Osteocyte (in vitro differentiated cells): ENCODE data around the gene PHF21B. TPM values are rescaled to one million over a fixed set of nuclear protein-coding genes. Genes with fewer than 3 reads are reported as not detected.

Source experiments
- DNase-seq: peaks from one replicate; pipeline ENCODE4 v3.0.0; 2021; ENCODE audit warnings: mixed read lengths; ENCODE audit not compliant: unreplicated experiment; ENCODE audit errors: extremely low spot score
- H3K27ac Mint-ChIP-seq: one replicate; pipeline ENCODE4 v1.8.0; 2021; ENCODE audit warnings: mild to moderate bottlenecking, mixed read lengths; ENCODE audit not compliant: unreplicated experiment
- H3K27me3 Mint-ChIP-seq: one replicate; pipeline ENCODE4 v1.8.0; 2021; ENCODE audit warnings: mixed read lengths; ENCODE audit not compliant: unreplicated experiment
- H3K36me3 Mint-ChIP-seq: one replicate; pipeline ENCODE4 v1.8.0; 2021; ENCODE audit warnings: mixed read lengths; ENCODE audit not compliant: unreplicated experiment
- H3K4me1 Mint-ChIP-seq: one replicate; pipeline ENCODE4 v1.8.0; 2021; ENCODE audit warnings: mixed read lengths; ENCODE audit not compliant: unreplicated experiment
- H3K4me3 Mint-ChIP-seq: one replicate; pipeline ENCODE4 v1.8.0; 2021; ENCODE audit warnings: mild to moderate bottlenecking, moderate library complexity, mixed read lengths; ENCODE audit not compliant: unreplicated experiment
- H3K9me3 Mint-ChIP-seq: one replicate; pipeline ENCODE4 v1.8.0; 2021; ENCODE audit warnings: mixed read lengths; ENCODE audit not compliant: unreplicated experiment
- total RNA-seq: library from RNA; stranded (reverse); gene quantifications from 2 replicates; pipeline ENCODE4 v1.2.1, GENCODE V29; 2021
- TF ChIP-seq, protein P1 (sequence below): fragments of 200-600 bp; sonication (generic); IDR thresholded peaks from 2 replicates; pipeline ENCODE4 v1.5.0; 2021; ENCODE audit warnings: antibody characterized with exemption, mild to moderate bottlenecking, moderate library complexity

Gene PHF21B
- total RNA-seq, 1 donor from 2014 or later: 0.54 TPM

DNA sequence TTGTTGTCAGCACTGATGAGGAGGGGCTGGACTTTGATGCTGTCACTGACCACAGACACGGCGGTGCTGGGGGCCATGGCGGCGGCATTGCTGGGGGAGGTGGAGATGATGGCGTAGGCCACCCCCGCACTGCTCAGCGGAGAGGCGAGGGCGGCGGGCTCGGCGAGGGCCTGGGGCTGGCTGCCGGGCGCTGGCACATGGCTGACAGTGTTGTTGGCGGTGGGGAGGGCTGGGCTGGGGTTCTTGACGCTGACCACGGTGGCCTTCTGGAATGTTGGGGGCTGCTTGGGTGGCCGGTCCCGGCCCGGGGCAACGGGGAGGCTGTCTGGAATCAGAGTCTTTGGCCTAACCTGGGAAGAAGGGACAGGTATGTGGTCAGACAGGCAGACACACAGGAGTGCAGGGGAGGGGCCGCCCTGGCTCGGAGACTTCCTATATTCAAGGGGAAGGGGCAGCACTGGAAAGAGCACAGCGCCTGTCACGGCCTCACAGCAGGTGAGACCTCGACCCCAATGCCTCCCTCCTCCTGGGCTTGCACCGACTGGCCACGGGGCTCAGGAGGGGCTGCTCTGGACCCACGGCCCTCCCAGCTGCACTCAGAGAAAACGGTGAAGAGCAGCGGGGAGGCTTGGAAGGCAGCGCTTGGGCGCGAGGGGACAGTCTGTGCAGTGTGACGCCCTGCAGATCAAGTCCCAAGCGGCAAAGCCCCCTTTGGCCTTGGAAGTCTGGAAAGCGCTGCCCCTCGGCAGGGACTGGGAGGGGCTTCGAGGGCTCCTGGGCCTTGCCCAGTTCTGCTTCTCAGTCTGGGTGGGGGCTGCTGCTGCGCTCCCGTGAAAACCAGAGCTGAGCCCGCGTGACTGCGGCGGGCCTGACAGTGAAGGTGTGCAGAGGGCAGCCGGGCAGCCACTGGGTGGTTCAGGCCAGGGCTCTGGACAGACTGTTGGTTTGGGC, 93.2 kb downstream of the PHF21B start:
- Mint-ChIP-seq H3K36me3 (no peaks in the 10 kb centered on the region), H3K4me3 (no peak overlapping the region), H3K27me3 (no peaks in the 10 kb centered on the region), H3K27ac (no peak overlapping the region), H3K9me3 (no peaks in the 10 kb centered on the region), H3K4me1 (no peaks in the 10 kb centered on the region)
- TF ChIP-seq, protein P1, sequence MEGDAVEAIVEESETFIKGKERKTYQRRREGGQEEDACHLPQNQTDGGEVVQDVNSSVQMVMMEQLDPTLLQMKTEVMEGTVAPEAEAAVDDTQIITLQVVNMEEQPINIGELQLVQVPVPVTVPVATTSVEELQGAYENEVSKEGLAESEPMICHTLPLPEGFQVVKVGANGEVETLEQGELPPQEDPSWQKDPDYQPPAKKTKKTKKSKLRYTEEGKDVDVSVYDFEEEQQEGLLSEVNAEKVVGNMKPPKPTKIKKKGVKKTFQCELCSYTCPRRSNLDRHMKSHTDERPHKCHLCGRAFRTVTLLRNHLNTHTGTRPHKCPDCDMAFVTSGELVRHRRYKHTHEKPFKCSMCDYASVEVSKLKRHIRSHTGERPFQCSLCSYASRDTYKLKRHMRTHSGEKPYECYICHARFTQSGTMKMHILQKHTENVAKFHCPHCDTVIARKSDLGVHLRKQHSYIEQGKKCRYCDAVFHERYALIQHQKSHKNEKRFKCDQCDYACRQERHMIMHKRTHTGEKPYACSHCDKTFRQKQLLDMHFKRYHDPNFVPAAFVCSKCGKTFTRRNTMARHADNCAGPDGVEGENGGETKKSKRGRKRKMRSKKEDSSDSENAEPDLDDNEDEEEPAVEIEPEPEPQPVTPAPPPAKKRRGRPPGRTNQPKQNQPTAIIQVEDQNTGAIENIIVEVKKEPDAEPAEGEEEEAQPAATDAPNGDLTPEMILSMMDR: no peak
- no peak for DNase-seq

DNA sequence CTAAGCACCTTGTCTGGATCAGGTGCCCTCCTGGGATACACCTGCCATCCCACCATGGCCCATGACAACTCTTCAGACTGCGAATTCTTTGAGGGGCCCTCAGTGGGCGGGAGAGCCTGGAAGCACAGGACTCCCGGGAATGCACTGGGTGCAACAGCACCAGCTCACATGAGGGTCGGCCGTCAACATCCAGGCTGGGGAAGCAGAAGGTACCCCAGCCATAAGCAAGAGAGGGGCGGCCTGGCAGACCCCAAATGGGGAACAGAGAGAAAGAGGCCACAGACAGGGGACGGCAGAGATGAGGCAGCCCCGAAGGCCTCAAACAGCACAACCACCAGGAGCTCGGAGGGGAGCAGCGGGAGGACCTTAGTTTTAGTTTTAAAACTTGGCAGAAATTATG, 94.4 kb downstream of the PHF21B start:
- Mint-ChIP-seq H3K27ac (no peak overlapping the region), H3K4me3 (no peak overlapping the region), H3K4me1 (no peaks in the 10 kb centered on the region), H3K27me3 (no peaks in the 10 kb centered on the region), H3K36me3 (no peaks in the 10 kb centered on the region), H3K9me3 (peaks cover 6% of the 10 kb centered on the region)
- TF ChIP-seq, protein P1: no peak
- DNase-seq: no peak

DNA sequence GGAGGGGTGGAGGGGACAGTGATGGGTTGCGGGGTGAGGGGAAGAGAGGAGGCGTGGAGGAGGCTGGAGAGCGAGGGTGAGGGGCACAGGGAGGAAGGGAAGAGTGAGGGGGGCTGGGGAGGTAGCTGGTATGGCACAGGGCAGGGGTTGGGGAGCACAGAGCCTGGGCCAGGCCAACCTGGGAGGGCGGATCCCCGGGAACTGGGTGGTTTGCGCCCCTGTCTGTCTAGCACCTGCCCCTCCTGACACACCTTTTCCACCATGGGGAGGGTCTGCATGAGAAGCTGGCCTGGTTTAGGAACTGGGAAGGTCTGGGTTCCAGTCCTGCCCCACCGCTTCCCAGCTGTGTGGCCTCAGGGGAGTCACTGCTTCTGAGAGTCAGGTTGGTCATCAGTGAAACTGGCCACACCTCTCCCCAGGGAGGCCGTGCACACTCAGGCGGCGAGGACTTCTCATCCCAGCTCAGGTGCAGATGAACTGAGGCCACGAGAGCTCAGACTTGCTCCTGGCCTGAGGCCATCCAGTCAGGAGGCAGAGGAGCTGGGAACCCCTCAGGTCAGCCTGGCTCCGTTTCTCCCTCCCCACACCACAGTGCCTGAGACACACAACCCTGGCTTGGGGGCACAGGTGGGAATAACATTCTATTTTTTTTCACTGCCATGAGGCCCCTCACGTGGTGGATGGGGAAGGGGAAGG, 95.6 kb downstream of the PHF21B start:
- TF ChIP-seq, protein P1: no peak
- peaks cover 6% of the 10 kb centered on the region for H3K9me3 Mint-ChIP-seq
- H3K36me3 Mint-ChIP-seq: no peaks in the 10 kb centered on the region
- H3K4me1 Mint-ChIP-seq: no peaks in the 10 kb centered on the region
- H3K4me3 Mint-ChIP-seq: no peak overlapping the region
- DNase-seq: no peak
- no peaks in the 10 kb centered on the region for H3K27me3 Mint-ChIP-seq
- no peak overlapping the region for H3K27ac Mint-ChIP-seq

DNA sequence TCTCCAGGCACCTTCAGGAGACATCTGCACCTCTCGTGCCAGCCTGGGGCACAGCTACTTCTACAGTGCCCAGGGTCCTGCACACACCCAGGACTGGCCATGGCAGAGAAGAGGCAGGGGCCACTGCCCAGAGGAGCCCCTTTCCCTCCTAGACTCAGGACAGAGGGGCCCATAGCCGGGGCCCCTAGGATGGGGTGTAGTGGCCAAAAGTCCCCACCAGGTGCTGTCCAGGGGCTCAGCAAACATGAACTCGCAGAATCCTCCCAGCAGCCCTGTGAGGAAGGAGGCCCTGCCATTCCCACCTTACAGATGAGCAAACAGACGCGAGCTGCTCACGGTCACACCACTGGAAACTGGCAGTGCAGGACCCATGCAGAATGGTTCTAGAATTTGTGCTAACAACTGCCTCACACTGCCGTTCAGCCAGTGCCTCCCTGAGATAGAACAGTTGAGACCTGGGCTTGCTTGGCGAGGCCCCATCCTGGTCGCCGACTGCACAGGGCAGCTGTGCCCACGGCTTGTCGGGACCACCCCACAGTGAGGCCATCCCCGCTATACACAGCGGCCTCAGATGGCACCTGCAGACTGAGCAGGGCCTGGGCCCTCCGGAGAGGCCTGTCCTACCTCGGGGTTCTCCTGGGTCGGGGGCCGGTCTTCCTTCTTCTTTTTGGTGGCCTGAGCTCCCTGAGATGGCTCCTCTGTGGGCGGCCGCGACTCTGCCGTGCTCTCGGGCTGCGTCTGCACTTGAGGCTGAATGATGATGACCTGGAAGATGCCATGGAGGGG, 96.4 kb downstream of the PHF21B start:
- TF ChIP-seq, protein P1: no peak
- no peaks in the 10 kb centered on the region for H3K36me3 Mint-ChIP-seq
- DNase-seq: no peak

More for the DNA sequence above, 96.4 kb downstream of the PHF21B start:
- Mint-ChIP-seq H3K9me3 (peaks cover 6% of the 10 kb centered on the region), H3K4me1 (no peaks in the 10 kb centered on the region), H3K27me3 (no peaks in the 10 kb centered on the region), H3K4me3 (no peak overlapping the region), H3K27ac (no peak overlapping the region)
